Measurements from ENCODE around the gene BAD. TPM values are rescaled to one million over a fixed set of nuclear protein-coding genes. Genes with fewer than 3 reads are reported as not detected.
A peak's percentile ranks its signal among the peaks of the same experiment; 100 is the strongest.

The BAD gene
- total and polyA plus RNA-seq, 2 of the 13 experiments (the other 11 are each of a cell fraction or from before 2014, with no cell fraction given) = 17.9 to 28.5 TPM

GRCh38 chr11:64246871-64247728 lies 37.4 kb downstream of the BAD start, which contains the start of gene PPP1R14B (continued):
- TF ChIP-seq, protein P1, sequence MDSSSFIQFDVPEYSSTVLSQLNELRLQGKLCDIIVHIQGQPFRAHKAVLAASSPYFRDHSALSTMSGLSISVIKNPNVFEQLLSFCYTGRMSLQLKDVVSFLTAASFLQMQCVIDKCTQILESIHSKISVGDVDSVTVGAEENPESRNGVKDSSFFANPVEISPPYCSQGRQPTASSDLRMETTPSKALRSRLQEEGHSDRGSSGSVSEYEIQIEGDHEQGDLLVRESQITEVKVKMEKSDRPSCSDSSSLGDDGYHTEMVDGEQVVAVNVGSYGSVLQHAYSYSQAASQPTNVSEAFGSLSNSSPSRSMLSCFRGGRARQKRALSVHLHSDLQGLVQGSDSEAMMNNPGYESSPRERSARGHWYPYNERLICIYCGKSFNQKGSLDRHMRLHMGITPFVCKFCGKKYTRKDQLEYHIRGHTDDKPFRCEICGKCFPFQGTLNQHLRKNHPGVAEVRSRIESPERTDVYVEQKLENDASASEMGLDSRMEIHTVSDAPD (CRISPR knock-in tag; IDR thresholded peaks at IDR 0.05) = 0 out of 2 replicates have a peak, but pooled peaks have one; percentile 12
- TF ChIP-seq JDP2 (CRISPR knock-in tag; IDR thresholded peaks at IDR 0.05; ENCODE audit: borderline replicate concordance) (no peak; the same call in 1 of the 2 replicates), SALL1 (CRISPR knock-in tag; IDR thresholded peaks at IDR 0.05) (peak; percentile 62), ELF1 (CRISPR knock-in tag; IDR thresholded peaks at IDR 0.05) (0 out of 2 replicates have a peak, but pooled peaks have one; percentile 8), BATF2 (CRISPR knock-in tag; IDR thresholded peaks at IDR 0.05) (no peak), KLF16 (CRISPR knock-in tag; IDR thresholded peaks at IDR 0.05) (peak in 1 of 2 experiments; percentile 54; a peak in 2 of 4 replicates), AKAP8 (CRISPR knock-in tag; IDR thresholded peaks at IDR 0.05) (peak; percentile 52; the same call in 1 of the 2 replicates), HOMEZ (CRISPR knock-in tag; IDR thresholded peaks at IDR 0.05; ENCODE audit: low read depth) (0 out of 2 replicates have a peak, but pooled peaks have one; percentile 6), PRDM15 (CRISPR knock-in tag; IDR thresholded peaks at IDR 0.05) (no peak), GLI4 (CRISPR knock-in tag; IDR thresholded peaks at IDR 0.05; ENCODE audit: borderline replicate concordance) (no peak; the same call in 1 of the 2 replicates)
- TF ChIP-seq, protein P2, sequence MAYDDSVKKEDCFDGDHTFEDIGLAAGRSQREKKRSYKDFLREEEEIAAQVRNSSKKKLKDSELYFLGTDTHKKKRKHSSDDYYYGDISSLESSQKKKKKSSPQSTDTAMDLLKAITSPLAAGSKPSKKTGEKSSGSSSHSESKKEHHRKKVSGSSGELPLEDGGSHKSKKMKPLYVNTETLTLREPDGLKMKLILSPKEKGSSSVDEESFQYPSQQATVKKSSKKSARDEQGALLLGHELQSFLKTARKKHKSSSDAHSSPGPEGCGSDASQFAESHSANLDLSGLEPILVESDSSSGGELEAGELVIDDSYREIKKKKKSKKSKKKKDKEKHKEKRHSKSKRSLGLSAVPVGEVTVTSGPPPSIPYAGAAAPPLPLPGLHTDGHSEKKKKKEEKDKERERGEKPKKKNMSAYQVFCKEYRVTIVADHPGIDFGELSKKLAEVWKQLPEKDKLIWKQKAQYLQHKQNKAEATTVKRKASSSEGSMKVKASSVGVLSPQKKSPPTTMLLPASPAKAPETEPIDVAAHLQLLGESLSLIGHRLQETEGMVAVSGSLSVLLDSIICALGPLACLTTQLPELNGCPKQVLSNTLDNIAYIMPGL (CRISPR knock-in tag; IDR thresholded peaks at IDR 0.05; ENCODE audit: borderline replicate concordance in 1 of 2, low read depth in 1 of 2) = peak; percentile 24 to 44; a peak in 2 of 4 replicates
- TF ChIP-seq, protein P3, sequence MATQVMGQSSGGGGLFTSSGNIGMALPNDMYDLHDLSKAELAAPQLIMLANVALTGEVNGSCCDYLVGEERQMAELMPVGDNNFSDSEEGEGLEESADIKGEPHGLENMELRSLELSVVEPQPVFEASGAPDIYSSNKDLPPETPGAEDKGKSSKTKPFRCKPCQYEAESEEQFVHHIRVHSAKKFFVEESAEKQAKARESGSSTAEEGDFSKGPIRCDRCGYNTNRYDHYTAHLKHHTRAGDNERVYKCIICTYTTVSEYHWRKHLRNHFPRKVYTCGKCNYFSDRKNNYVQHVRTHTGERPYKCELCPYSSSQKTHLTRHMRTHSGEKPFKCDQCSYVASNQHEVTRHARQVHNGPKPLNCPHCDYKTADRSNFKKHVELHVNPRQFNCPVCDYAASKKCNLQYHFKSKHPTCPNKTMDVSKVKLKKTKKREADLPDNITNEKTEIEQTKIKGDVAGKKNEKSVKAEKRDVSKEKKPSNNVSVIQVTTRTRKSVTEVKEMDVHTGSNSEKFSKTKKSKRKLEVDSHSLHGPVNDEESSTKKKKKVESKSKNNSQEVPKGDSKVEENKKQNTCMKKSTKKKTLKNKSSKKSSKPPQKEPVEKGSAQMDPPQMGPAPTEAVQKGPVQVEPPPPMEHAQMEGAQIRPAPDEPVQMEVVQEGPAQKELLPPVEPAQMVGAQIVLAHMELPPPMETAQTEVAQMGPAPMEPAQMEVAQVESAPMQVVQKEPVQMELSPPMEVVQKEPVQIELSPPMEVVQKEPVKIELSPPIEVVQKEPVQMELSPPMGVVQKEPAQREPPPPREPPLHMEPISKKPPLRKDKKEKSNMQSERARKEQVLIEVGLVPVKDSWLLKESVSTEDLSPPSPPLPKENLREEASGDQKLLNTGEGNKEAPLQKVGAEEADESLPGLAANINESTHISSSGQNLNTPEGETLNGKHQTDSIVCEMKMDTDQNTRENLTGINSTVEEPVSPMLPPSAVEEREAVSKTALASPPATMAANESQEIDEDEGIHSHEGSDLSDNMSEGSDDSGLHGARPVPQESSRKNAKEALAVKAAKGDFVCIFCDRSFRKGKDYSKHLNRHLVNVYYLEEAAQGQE (IDR thresholded peaks at IDR 0.05; ENCODE audit: borderline replicate concordance in 1 of 2, low read depth in 1 of 2, low read length in 2 of 2) = no peak; a peak in 1 of 4 replicates
